Dedifferentiated amniotic fluid mesenchymal stem cell (primary cell): Measurements from ENCODE around the gene LRRC27.

ENCODE experiments used
- DNase-seq: peaks from one replicate; pipeline ENCODE4 v3.0.0-alpha.2; 2016; ENCODE audit errors: extremely low spot score

The LRRC27 gene

DNA sequence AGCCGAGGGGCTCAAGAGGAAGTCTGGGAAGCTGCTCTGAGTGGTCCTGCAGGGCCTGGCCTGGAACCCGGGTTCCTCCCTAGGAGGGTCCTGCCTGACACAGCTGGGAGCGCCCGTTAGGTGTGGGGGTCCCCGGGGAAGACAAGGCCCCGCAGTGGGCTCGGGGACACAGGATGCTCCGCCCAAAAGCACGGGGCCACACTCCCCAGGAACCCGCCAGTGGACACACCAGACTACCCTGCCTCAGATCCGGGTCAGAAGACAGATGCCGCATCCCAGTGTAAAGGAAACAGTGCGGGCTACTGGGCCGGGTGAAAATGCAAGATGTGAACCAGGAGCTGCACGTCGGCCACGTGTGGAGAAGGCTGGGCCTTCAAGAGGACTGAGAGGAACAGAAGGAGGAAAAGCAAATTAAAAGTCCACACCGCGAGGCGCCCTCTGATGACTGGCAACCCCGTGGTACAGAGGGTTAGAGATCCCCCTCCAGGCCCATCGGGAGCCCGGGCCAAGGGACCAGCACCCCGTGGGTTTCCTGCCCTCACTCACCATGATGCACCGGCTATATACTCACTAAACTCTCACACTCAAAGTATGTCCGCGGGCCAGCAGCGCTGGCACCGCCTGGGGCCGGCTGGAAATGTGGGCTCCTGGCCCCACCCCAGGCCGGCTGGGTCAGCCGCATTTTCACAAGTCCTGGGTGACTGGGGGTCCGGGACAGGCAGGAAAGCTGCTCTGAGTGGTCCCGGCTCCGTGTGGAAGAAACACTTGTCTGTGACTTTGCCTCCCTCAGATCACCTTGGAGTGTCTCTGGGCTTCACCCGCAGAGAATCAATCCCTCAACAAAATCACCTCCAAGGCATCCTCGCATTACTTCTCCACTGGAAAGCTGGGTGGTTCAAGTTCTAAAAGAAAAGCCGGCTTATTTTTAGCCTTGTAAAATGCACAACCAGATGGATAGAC, 30.3 kb upstream of the LRRC27 start:
- DNase-seq: no peak

DNA sequence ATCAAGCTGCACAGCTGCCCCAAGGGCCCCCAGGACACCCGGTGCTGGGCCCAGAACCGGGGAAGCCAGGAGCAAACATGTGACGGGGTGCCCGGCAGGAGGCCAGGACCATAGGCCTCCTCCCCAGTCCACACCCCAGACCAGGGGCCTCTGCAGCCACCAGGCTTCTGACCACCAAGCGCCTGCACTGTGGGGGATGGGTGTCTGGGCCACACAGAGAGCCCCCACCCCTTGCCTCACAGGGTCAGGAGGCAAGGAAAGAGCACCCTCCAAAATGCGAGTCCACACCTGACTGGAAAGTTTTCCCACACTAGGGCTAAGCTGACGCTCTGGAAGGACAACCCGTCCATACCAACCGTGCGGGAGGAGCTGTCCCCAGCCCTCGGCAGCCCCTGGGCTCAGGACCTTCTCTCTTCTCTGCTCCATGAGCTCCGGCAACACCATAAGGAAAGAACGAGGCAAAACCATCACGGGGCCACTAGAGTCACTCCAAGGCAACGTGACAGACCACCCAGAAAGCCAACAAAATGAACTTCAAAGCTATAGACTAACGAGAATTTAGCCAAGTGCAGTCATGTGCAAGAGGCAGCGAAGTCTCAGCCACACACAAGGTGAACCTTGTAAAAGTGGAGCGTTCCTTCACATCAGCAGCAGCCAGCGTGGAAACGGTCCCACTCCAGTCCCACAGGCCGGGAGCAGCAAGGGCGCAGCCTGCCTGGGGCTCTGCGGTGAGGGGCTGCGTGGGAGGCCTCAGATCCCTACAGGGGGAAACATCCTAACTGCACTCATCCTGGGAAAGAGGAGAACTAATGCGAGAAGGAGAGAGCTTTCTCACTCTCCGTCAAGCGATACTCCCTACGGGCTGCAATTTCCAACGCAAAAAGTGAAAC, 29.3 kb upstream of the LRRC27 start:
- DNase-seq: no peak

DNA sequence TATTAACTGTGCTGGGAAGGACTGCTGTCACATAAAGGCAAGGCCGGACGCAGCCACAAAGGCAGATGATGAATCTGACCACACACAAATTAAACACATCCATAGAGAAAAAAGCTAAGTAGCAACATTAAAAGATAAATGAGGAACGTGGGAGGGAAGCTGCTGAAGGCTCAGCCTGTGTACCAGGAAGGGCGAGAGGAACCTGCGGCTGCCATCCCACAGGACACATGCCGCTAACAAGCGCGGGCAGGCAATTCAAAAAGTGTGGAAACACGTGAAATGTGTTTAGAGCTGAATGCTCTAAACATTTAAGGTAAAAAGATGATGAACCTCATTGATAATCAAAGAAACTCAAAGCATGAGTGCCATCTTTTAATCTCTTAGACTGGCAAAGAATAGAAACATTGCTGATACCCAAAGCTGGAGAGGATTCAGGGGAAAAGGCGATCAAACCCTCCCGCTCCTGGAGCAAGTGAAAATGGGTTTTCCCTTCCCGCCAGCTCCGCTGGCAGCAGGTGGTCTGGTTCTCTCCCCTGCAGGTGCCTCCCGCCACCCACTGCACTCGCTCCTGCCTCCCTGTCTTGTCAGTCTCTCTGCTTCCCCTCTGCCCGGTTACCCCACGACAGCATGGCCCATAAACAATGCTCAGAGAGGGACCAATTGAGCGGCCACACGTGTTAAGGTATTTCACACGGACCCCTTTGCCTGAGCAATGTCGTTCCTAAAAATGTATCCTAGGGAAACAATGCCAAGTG, 28.5 kb upstream of the LRRC27 start:
- DNase-seq: no peak

DNA sequence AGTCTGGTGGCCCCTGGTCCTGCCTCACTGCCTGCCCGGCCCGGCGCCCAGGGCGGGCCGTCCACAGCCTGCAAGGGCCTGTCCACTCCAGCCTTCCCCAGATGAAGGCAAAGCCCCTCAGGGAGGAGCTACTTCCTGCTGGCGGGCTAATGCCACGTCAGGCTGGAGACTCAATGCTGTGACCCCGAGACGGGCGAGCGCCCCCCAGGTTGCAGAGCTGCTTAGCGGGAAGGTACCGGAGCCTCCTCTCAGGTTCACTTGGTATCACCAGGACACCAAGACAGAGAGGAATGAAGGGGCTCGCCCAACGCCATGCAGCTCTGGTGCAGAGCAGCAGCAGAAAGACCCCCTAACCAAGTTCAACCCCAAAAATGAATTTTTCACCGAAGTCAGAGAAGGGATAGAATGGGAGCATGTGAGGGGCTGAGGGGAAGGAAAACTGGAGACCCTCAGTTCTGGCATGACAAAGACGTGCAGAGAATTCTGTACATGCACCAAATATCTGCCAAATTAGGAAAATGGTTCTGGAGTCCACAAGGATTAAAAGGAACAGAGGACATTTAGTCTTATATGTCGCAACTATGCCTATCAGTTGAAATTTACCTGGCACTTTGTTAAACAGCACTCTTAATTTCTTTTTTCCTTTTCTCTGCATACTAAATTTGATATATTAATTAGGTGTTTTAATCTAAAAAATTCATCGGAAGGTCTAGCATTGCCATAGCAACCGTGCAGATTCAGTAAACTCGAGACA, 27.1 kb upstream of the LRRC27 start:
- no peak for DNase-seq

DNA sequence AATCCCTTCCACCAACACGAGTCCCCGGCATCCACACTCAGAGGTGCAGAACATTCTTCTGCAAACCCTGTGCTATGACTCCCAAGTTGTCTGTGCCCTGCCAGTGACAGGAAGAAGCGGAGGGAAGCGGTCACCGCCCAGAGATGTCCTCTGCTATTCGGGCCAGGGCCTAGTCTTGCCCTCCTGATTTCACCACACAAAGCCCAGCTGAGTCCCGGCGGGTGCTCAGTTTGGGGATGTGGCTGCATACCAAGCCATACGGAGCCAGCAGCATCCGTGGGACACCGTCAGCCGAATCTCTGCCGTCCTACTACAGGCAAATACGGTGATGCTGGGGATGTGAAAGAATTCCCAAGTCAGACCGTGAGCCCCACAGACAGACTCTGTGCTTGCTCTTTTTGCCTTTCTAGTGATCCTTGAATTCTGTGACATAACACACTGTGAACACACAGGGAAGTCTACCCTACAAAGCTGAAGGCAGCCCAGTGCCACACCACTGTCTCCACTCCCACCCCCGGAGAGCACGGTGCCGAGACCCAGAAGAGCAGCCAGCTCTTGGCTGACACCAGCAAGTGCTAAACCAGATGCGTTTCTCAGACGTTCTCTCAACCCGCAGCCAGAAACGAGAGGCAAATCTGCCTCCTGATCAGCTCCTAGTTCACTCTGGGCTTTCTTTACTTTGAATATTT, 26.2 kb upstream of the LRRC27 start:
- DNase-seq: no peak

DNA sequence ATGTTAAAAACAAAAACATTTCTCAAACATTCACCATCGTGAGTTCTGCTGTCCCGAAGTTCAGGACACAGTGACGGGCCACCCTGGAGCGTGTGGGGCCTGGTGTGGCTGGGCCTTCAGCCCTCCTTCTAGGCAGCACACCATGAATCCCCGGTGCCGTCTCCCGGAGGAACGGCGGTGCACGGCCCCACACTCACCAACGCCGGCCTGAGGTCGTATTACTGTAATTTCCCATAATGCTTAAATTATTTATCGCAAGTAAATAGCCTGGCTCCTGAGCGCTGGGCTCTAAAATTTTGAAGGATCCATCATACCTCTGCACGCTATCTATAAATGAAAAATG, 25.7 kb upstream of the LRRC27 start:
- DNase-seq: no peak

DNA sequence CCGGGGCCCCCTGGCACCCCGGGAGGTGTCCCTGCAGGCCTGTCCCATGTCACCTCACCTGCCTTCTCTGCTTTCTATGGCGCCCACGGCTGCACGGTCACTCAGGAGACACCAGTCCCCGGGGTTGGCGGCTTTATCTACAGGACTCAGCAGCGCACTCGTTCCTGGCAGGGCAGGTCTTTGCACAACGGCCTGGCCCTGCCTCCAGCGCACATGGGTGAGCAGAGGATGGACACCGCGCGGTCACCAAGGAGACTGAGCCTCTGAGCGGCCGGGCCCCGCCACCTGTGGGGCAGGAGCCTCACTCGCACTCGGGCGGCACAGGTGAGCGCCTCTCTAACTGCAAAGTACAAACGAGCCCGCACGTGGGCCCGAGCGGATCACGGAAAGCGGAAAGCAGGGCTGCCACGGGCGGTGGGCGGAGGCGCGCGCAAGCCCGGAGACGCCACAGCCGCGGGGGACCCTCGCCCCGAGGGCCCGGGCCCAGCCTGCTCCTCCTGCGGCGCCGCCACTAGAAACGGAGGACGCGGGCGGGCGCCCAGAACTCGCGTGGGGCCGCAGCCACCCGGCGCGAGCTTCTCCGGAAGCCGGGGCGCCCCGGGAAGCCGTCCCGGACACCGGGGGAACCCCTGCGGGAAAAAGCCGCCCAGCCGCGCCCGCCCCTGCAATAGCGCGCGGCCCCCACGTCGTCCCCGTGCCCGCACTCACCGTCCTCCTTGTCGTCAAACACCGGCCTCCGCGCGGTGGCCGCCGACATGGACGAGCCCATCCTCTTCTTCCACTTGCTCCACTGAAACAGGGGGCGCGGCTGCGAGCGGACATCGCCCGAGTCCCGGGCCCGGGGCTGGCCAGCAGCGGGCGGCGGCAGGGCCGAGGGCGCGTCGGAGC, 24.9 kb upstream of the LRRC27 start:
- no peak for DNase-seq

DNA sequence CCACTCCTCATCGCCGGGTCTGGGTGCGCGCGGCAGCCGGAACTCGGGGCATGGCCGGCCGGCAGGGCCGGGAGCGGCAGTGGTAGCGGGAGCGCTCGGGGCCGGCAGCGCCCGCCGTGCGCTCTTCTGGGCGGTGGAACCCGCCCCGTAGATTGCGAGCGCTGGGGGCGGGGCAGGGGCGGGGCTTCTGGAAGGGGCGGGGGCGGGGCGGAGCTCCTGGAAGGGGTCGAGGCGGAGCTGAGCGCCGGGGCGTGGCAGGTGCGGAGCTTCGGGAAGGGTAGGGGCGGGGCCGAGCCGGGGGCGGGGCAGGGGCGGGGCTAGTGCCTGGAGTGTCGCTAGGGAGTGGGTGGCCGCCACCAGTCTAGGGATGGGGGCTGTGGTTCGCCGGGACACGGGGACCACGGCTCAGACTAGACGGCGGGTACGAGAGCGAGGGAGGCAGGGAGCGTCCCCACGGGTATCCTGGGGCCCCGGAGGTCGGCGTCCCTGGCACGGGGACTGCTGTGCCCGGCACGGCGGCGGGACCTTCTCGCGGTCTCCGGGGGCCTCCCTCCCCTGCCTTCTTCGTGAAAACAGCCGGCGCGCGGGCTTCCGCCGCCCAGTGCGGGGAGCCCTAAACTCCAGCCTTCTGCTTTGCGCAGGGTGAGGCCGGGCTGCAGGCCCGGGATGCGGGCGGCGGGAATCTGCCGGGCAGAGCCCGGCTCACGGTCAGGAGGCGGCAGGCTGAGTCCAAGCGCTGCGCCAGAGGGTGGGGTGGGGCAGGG, 24.0 kb upstream of the LRRC27 start, which contains the start of gene STK32C:
TSS of gene STK32C (minus strand) at position 128 of the 764 bp plus-strand sequence. CDS start at position 11, 117 bp downstream.
- peak; percentile 79 for DNase-seq

DNA sequence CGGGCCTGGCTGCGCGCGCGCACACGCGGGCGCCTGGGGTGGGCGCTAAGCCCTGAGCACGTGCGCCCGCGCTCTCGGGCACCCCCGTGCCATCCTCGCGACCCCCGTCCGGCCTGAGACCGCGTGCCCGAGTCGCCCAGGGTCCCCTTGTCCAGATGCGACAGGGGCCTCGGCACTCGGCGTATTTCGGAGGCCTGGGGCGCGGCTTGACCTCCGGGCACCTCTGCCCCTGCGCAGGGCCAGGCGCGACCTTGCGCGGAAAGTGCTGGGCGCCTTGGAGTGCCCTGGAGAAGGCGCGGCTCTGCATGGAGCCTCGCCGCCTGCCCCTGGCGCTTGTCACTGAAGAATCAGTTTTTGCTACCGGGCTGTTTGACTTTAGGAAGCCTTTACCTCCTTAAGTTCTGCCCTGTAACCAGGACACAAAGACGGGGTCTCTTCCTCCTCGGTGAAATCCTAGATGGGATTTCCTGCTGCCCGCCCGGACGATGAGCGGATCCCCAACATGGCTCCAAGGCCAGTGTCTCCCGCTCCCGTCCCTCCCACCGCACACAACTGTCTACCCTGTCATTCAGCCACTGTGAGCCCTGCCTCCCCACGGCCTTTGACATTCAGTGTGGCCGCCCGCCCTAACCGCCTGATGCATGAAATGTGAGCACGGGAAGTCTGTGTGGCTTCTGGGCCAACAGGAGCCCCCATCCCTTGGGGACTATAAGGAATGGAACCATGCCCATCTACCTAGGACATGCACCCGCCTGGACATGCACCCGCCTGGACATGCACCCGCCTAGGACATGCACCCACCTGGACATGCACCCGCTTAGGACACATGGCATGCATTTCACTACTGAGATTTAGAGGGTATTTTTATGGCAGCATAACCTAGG, 23.2 kb upstream of the LRRC27 start:
- no peak for DNase-seq

DNA sequence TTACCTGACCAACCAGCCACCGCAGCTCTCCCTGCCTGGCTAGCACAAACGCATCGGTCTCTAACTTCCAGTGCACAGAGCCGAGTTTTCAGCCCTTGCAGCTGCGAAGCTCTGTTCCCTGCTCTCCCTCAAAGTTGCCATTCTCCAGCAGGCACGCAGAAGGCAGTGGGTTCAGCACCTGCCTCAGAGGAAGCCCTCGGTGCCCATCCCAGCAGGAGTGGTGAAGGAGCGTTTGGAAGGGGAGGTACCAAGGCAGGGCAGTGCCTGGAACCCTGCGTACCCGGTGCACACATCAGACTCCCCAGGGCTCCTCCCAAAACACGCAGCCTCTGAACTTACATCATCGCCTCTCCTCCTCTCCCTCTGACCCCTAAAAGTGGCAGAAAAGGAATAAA, 22.5 kb upstream of the LRRC27 start:
- DNase-seq: no peak

DNA sequence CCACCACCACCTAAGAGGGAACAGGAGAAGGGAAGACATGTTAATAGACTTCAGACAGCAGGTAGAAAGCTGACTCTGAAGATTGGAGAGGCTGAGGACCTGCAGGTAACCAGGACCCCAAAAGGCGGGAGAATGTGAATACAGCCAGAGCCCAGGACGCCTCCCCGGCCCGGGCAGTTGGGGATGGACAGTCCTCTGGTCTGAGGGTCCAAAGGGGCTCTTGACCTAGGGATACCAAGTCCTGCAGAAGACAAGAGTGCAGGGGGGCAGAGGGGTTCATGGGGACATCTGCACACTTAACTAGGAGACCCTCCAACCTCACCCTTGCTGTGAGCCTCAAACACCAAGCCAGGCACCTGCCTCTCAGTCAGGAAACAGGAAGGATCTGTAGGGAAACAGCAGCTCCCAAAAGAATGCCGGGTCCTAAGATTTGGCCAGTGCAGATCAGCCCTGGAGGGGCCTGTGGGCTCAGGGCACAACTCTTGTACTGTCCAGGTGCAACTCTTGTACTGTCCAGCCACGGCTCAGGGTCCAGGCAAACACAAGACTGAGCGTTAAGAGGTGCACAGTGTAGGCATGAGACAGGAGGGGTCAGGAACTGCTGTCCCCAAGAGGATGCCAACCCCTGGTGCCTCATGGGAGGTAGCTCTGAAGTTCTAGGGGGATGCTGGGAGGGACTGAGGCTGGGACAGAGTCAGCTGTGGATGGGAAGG, 22.0 kb upstream of the LRRC27 start:
- no peak for DNase-seq

DNA sequence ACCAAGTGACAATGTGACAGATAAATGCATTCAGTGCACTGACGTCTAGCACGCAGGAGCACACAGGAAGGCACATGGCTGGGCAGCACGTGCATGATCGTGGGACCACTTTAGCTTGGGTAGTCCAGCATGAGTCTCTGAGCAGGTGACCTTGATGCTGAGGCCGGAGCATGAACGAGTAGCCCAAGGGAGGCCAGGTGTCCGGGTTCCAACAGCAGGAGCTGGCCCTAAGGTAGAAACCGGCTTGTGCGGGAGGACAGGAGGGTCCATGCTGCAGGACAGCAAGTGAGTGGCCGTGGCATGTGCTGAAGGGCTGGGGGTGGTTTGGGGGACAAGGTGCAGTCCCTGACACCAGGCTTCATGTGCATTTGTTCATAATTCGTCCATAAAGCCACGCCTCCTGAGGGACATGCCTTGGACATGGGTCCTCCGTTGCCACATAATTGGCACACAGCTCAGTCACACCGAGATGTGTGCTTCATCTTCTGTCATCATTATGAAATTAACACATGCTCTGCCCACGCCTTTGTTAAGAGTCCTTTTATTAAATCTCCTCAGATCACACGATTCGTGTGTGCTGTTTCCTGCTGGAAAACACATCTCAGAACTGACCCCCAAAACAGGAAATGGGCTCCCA, 21.2 kb upstream of the LRRC27 start:
- no peak for DNase-seq

DNA sequence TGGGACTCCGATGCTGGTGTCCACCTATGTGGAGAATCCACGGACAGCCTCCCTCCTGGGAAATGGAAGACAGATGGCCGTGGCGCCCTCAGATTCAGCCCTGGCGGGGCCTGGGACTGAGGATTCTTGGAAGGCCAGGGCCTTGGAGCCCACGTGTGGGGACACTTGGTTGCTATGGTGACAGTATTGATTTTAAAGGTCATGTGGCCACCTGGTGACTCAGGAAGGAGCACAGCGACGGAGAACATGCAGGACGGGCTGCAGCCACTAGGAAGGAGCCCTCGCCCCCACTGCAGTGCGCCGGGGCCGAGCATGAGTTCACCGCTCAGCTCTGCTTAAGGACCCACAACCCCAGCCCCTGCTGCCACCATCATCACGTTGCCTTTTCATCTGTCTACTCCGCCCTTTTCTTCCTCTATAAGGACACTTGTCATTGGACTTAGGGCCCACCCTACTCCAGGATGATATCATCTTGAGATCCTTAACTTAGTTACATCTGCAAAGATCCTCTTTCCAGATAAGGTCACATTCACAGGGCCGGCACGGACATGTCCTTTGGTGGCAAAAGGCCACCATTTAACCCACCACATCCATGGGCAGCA, 20.6 kb upstream of the LRRC27 start:
- no peak for DNase-seq

DNA sequence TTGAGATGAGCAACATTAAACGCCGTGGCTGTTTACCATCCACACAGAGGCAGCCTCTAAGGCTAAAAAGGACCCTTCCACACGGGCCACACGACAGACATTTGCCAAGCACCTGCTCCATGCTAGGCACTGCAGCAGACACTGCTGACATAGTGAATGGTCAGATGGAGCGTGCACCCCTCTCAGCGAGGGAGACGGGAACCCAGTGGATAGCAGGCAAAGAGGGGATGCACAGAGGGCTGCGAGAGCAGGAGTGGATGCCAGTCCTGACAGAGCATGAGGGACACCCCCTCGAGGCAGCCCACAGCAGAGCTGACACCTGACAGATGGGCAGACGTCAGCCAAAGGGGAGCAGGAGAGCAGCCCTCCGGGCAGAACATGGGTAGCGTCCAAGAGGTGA, 18.7 kb upstream of the LRRC27 start:
- DNase-seq: no peak

DNA sequence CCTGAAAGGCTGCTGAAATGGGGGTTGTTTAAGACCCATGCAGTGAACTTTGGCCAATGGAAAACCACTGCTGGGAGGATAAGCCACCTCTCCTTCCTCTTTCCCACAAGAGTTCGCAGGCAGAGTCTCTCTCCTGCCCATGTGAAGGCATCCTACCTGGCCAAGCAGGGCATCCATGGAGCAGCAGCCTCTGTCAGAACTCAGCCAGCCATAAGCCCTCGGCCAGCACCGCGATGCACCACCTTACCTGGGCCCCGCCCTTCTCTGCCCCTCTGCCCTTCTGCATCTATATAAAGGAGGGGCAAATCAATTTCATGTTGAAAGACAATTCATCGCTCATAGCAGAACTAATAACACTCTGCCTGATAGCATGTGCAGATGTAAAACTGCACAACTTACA, 18.1 kb upstream of the LRRC27 start:
- no peak for DNase-seq

DNA sequence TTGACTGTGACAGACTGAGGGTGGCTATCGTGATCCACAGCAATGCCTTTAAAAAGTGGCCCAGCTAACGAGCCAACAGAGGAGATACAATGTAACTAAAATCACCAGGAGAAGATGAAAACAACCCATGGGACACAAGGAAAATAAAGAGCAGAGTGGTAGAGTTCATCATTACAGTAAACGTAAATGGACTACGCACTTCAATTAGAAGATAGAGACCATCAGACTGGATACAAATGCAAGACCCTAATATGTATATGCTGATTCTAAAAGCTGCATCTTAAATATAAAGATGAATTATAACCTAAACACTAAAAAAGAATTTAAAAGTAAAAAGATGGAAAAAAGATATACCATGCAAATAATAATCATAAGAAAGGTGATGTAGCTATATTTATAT, 17.7 kb upstream of the LRRC27 start:
- no peak for DNase-seq
